Measurements from ENCODE around the gene LYST. TPM values are rescaled to one million over a fixed set of nuclear protein-coding genes. Genes with fewer than 3 reads are reported as not detected.
"Not testable (repeated sequence)": the region's sequence is repeated elsewhere in the genome, so short reads cannot be mapped to it uniquely, and the experiment has no call there.

LYST gene
- total and polyA plus RNA-seq, 4 experiments from 2014 or later, result 4.2 to 35.2 (median 21.0) TPM

DNA sequence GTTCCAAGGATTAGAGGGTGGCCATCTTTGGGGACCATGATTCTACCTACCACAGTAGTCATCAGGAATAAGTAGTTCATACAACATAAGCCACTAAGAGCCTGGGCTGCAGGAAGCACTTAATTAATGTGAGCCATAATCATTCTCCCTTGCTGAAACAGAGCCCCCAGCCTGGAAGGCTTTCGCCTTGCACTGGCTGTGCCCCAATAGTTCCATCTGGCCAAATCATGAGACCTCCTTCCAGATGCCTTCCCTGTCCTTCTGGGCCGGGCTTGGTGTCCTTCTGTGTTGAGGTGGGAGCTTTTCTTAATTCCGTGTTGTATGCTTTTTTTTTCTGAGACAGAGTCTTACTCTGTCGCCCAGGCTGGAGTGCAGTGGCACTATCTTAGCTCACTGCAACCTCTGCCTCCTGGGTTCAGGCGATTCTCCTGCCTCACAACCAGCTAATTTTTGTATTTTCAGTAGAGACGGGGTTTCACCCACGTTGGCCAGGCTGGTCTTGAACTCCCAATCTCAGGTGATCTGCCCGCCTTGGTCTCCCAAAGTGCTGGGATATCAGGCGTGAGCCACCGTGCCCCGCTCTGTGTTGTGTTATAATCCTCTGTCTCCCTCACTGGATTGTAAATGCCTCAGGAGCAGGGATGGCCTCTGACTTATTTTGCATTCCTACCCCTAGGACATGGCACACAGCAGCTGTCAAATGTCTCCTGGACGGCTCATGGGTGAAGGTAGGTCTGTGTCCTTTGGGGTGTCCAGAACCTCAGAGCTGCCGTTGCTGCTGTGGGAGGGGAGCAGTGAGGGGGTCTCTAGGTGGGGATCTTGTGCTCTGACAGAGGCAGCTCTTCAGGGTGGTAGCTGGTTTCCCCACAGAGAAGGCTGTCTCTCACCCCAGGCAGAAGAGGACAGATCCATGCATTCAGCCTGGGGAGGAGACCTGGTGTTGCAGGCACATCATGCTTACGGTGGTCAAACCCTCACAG, 227.2 kb downstream of the LYST start:
- H3K27ac Mint-ChIP-seq, result peak overlapping the region in 2 of 7 donors; percentile 49 to 56
- CTCF ChIA-PET (ENCODE audit: partially characterized antibody), result interaction anchor here (1.5 kb wide), 1 partner anchor 14 kb away, joined by 3 read pairs; no protein-coding TSS in a partner anchor

DNA sequence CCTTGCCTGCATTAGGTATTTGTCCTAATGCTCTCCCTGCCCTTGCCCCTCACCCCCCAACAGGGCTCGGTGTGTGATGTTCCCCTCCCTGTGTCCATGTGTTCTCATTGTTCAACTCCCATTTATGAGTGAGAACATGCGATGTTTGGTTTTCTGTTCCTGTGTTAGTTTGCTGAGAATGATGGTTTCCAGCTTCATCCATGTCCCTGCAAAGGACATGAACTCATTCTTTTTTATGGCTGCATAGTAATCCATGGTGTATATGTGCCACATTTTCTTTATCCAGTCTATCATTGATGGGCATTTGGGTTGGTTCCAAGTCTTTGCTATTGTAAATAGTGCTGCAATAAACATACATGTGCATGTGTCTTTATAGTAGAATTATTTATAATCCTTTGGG, 228.1 kb downstream of the LYST start:
- H3K36me3 Mint-ChIP-seq, result not testable (repeated sequence)
- POLR2A ChIA-PET (ENCODE audit: partially characterized antibody), result interaction anchor here (1.0 kb wide), 1 partner anchor 10 kb away, joined by 3 read pairs; no protein-coding TSS in a partner anchor

More for the DNA sequence above, 227.2 kb downstream of the LYST start:
- H3K4me1 ChIP-seq (ENCODE audit: insufficient read depth, low read length), result peaks cover 23% of the 10 kb centered on the region
- Mint-ChIP-seq H3K27me3 (peaks cover 0 to 2% of the 10 kb centered on the region in 2 donors), H3K4me1 (peaks cover 18 to 38% (median 22%) of the 10 kb centered on the region in 4 donors), H3K9me3 (no peaks in the 10 kb centered on the region), H3K36me3 (peaks cover 0 to 2% of the 10 kb centered on the region in 2 donors), H3K4me3 (peak overlapping the region in 3 of 8 donors; percentile 13 to 58 (median 17))
- intact Hi-C loops (cut with micrococcal nuclease), result loop anchor here (5.0 kb wide), 1 partner anchor 137 kb away; the partner anchor contains the start of gene B3GALNT2
- no peak overlapping the region for H3K27ac ChIP-seq (ENCODE audit: low read depth, low read length)
- H3K9me3 ChIP-seq (ENCODE audit: control insufficient read depth in 1 of 2, low read length in 2 of 2), result no peaks in the 10 kb centered on the region
- POLR2A ChIA-PET (ENCODE audit: partially characterized antibody), result no interaction called here
- no peak for DNase-seq
- no peaks in the 10 kb centered on the region for H3K36me3 ChIP-seq (ENCODE audit: insufficient read depth, low read length)
- no peaks in the 10 kb centered on the region for H3K27me3 ChIP-seq (ENCODE audit: insufficient read depth, low read length)
- no peak overlapping the region for H3K4me3 ChIP-seq (ENCODE audit: low read length in 2 of 2)

GRCh38 chr1:235637756-235638534, 228.8 kb downstream of the LYST start:
- Mint-ChIP-seq H3K9me3 (no peaks in the 10 kb centered on the region), H3K27me3 (peaks cover 2 to 3% of the 10 kb centered on the region in 2 donors), H3K27ac (no peak overlapping the region), H3K36me3 (peaks cover 0 to 2% of the 10 kb centered on the region in 2 donors), H3K4me3 (no peak overlapping the region), H3K4me1 (peaks cover 12 to 23% (median 15%) of the 10 kb centered on the region in 4 donors)
- DNase-seq, result no peak
- Histone ChIP-seq H3K4me3 (ENCODE audit: low read length in 2 of 2) (no peak overlapping the region), H3K4me1 (ENCODE audit: insufficient read depth, low read length) (peaks cover 17% of the 10 kb centered on the region), H3K36me3 (ENCODE audit: insufficient read depth, low read length) (no peaks in the 10 kb centered on the region), H3K9me3 (ENCODE audit: control insufficient read depth in 1 of 2, low read length in 2 of 2) (no peaks in the 10 kb centered on the region), H3K27me3 (ENCODE audit: insufficient read depth, low read length) (no peaks in the 10 kb centered on the region), H3K27ac (ENCODE audit: low read depth, low read length) (no peak overlapping the region)
- intact Hi-C loops (cut with micrococcal nuclease), result no loop called here
- ChIA-PET POLR2A (ENCODE audit: partially characterized antibody) (interaction anchor here (1.0 kb wide), 1 partner anchor 11 kb away, joined by 3 read pairs; no protein-coding TSS in a partner anchor), CTCF (ENCODE audit: partially characterized antibody) (interaction anchor here (0.8 to 1.6 kb wide), 3 partner anchors 10 to 36 kb away, joined by 3 read pairs; no protein-coding TSS in a partner anchor)

More for the DNA sequence above, 228.1 kb downstream of the LYST start:
- H3K4me3 Mint-ChIP-seq; H3K36me3 ChIP-seq (ENCODE audit: insufficient read depth, low read length); intact Hi-C loops (cut with micrococcal nuclease); H3K27ac ChIP-seq (ENCODE audit: low read depth, low read length); H3K27ac Mint-ChIP-seq; DNase-seq; H3K27me3 ChIP-seq (ENCODE audit: insufficient read depth, low read length); H3K9me3 Mint-ChIP-seq; H3K4me3 ChIP-seq (ENCODE audit: low read length in 2 of 2); H3K9me3 ChIP-seq (ENCODE audit: control insufficient read depth in 1 of 2, low read length in 2 of 2); H3K27me3 Mint-ChIP-seq: not testable (repeated sequence)
- CTCF ChIA-PET (ENCODE audit: partially characterized antibody), result interaction anchor here (1.5 to 1.6 kb wide), 2 partner anchors 13 to 37 kb away, joined by 3 read pairs; no protein-coding TSS in a partner anchor
- peaks cover 23% of the 10 kb centered on the region for H3K4me1 ChIP-seq (ENCODE audit: insufficient read depth, low read length)
- H3K4me1 Mint-ChIP-seq, result peaks cover 18 to 30% (median 20%) of the 10 kb centered on the region in 4 donors

DNA sequence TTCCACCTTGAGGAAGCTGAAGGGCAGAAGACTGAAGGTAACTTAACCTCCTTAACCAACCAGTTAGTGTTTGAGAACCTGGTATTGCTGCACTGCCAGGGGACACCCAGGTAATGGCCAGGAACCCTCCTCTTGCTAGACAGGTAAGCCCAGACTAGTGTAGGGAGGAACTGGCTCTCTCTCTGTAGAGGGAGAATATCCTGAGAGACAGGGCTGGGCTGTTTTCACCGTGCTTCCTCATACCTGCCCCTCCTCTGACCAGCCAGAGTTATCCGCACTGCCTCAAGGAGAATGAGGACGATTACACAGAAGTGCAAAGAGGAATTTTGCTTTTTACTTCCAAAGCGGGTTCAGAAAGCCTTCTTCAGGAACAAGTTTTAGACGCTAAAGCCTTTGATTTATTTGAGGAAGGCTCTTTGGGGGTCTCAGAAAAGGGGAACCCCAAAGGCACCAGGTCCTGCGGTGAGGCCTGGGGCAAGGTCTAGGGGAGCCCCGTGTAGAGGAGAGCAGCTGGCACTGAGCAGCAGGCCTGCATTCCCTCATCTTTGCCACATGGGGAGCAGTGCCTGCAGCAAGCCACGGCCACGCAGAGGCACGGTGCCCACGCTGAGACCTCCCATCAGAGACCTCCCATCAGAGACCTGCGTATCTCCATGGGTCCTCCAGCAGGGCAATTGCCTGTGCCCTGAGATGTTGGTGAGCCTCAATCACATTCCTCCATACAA, 230.6 kb downstream of the LYST start:
- H3K27me3 Mint-ChIP-seq, result peaks cover 4 to 9% of the 10 kb centered on the region in 2 donors
- H3K9me3 Mint-ChIP-seq, result peaks cover 0 to 3% (median 0%) of the 10 kb centered on the region in 8 donors
- H3K36me3 Mint-ChIP-seq, result no peaks in the 10 kb centered on the region

GRCh38 chr1:235632506-235633401, 234.0 kb downstream of the LYST start:
- Mint-ChIP-seq H3K9me3 (peaks cover 0 to 3% (median 0%) of the 10 kb centered on the region in 8 donors), H3K4me3 (peak overlapping the region in 2 of 8 donors; percentile 12 to 39), H3K4me1 (peaks cover 0 to 6% (median 3%) of the 10 kb centered on the region in 4 donors), H3K27ac (peak overlapping the region in 2 of 7 donors; percentile 46 to 53), H3K27me3 (peaks cover 8 to 9% of the 10 kb centered on the region in 2 donors), H3K36me3 (no peaks in the 10 kb centered on the region)
- H3K36me3 ChIP-seq (ENCODE audit: insufficient read depth, low read length), result no peaks in the 10 kb centered on the region
- no peak overlapping the region for H3K4me3 ChIP-seq (ENCODE audit: low read length in 2 of 2)
- intact Hi-C loops (cut with micrococcal nuclease), result no loop called here
- ChIA-PET POLR2A (ENCODE audit: partially characterized antibody) (no interaction called here), CTCF (ENCODE audit: partially characterized antibody) (interaction anchor here (1.4 kb wide), 2 partner anchors 35 to 119 kb away, joined by 3 to 4 read pairs; no protein-coding TSS in a partner anchor)
- no peaks in the 10 kb centered on the region for H3K9me3 ChIP-seq (ENCODE audit: control insufficient read depth in 1 of 2, low read length in 2 of 2)
- H3K4me1 ChIP-seq (ENCODE audit: insufficient read depth, low read length), result no peaks in the 10 kb centered on the region
- no peak overlapping the region for H3K27ac ChIP-seq (ENCODE audit: low read depth, low read length)
- no peak for DNase-seq
- H3K27me3 ChIP-seq (ENCODE audit: insufficient read depth, low read length), result no peaks in the 10 kb centered on the region

More for the DNA sequence above, 230.6 kb downstream of the LYST start:
- ChIA-PET CTCF (ENCODE audit: partially characterized antibody) (no interaction called here), POLR2A (ENCODE audit: partially characterized antibody) (no interaction called here)
- peaks cover 1 to 8% (median 6%) of the 10 kb centered on the region in 4 donors for H3K4me1 Mint-ChIP-seq
- Histone ChIP-seq H3K9me3 (ENCODE audit: control insufficient read depth in 1 of 2, low read length in 2 of 2) (no peaks in the 10 kb centered on the region), H3K4me3 (ENCODE audit: low read length in 2 of 2) (no peak overlapping the region), H3K36me3 (ENCODE audit: insufficient read depth, low read length) (no peaks in the 10 kb centered on the region), H3K27me3 (ENCODE audit: insufficient read depth, low read length) (no peaks in the 10 kb centered on the region), H3K4me1 (ENCODE audit: insufficient read depth, low read length) (peaks cover 3% of the 10 kb centered on the region), H3K27ac (ENCODE audit: low read depth, low read length) (no peak overlapping the region)
- intact Hi-C loops (cut with micrococcal nuclease), result no loop called here
- DNase-seq, result no peak
- no peak overlapping the region for H3K27ac Mint-ChIP-seq
- H3K4me3 Mint-ChIP-seq, result no peak overlapping the region

- no peaks in the 10 kb centered on the region for H3K27me3 ChIP-seq (ENCODE audit: insufficient read depth, low read length)
- H3K4me1 ChIP-seq (ENCODE audit: insufficient read depth, low read length), result no peaks in the 10 kb centered on the region
- Mint-ChIP-seq H3K27ac (no peak overlapping the region), H3K9me3 (peaks cover 0 to 3% (median 0%) of the 10 kb centered on the region in 8 donors), H3K36me3 (no peaks in the 10 kb centered on the region), H3K4me3 (no peak overlapping the region), H3K4me1 (peaks cover 0 to 6% (median 3%) of the 10 kb centered on the region in 4 donors), H3K27me3 (peaks cover 8 to 9% of the 10 kb centered on the region in 2 donors)
- no peak overlapping the region for H3K4me3 ChIP-seq (ENCODE audit: low read length in 2 of 2)
- ChIA-PET CTCF (ENCODE audit: partially characterized antibody) (interaction anchor here (1.4 kb wide), 1 partner anchor 118 kb away, joined by 4 read pairs; no protein-coding TSS in a partner anchor), POLR2A (ENCODE audit: partially characterized antibody) (no interaction called here)
- H3K27ac ChIP-seq (ENCODE audit: low read depth, low read length), result no peak overlapping the region
- H3K36me3 ChIP-seq (ENCODE audit: insufficient read depth, low read length), result no peaks in the 10 kb centered on the region
- H3K9me3 ChIP-seq (ENCODE audit: control insufficient read depth in 1 of 2, low read length in 2 of 2), result no peaks in the 10 kb centered on the region
- intact Hi-C loops (cut with micrococcal nuclease), result no loop called here
- no peak for DNase-seq
Observed at GRCh38 chr1:235631816-235632215, 234.9 kb downstream of the LYST start.

All from CD4-positive, alpha-beta memory T cell (primary cell).